Femur (tissue), 1 donor: ENCODE measurements around the gene TYR.
"Not testable (repeated sequence)": the region's sequence is repeated elsewhere in the genome, so short reads cannot be mapped to it uniquely, and the experiment has no call there.

Source experiments
- DNase-seq: peaks from one replicate; pipeline ENCODE4 v3.0.0-alpha.2; 2017

The TYR gene

GRCh38 chr11:89177691-89178231 is at the start of gene TYR:
Gene TYR (plus strand): TSS chr11:89177875. CDS start chr11:89177954, 79 bp downstream.
- no peak for DNase-seq

DNA sequence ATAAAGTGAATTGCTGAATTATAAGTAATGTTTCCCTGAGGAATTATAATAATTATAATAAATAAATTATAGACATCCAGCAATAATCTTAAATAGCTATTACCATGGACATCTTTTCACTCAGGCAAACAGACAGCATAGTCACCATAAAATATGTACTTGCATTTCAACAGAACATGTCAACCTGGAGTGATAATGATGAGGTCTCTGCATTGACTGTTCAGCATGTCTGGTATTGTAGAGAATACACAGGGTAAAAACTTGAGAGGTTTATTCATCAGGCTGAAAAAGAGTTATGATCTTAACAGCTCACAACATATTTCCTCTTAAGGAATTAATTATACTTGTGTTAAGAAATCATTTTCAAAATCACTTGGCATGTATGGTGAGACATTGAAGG is 41.1 kb upstream of the TYR start:
- no peak for DNase-seq

DNA sequence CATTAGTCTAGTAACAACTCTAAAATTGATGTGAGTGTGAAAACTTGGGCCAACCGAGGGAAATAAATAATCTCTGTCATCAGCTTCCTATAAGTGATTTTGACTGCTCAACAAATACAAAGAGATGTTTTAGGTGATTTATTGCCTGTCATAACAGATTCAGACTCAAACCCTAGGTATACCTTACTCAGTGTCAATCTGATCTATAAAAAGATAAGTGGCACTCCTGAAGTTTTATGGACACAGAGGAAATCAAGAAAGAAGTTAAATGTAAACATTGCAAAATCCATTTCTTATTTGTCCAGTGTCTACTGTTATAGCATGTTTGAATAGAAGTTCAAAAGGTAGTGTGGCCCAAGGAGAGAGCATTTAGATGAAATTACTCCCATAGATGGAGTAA is 30.4 kb upstream of the TYR start:
- DNase-seq = no peak

GRCh38 chr11:89159974-89160373 is 17.7 kb upstream of the TYR start:
- no peak for DNase-seq

- DNase-seq = no peak
Measured at GRCh38 chr11:89161949-89162348, 15.7 kb upstream of the TYR start.

DNA sequence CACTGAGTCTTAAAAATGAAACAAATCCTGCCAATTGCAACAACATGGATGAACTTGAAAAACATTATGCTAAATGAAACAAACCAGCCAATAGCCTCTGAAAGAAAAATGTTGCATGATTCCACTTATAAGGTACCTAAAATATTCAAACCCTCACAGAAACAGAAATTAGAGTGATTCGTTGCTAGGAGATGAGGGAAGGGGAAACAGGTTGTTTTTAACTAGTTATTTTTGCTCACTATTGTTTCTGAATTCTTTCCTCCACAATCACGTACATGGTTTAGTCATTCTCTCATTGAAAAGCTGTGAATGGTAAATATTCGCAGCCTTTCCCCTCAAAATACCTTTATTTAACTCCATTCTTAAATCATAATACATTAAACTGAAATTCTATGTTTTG is 14.0 kb upstream of the TYR start:
- no peak for DNase-seq

DNA sequence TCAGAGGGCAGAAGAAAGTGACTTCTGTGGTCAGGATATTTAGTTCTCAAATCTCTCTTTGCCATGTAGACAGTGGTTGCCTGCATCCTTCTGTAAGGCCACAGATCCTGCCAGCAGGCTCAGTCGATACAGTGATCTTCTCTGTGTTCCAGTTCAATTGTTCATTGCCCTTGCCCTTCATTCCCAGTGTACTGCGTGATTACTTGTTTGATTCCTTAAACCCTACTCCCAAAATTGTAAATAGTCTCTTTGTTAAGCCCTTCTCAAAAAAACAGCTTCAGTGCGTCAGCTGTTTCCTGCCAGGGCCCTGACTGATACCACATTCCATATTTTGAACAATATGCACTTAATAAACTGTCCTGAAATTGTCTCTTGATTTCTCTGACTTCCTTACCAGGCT is 9.3 kb upstream of the TYR start:
- no peak for DNase-seq

GRCh38 chr11:89175796-89176195 is 1.9 kb upstream of the TYR start:
- no peak for DNase-seq

- no peak for DNase-seq
Measured at GRCh38 chr11:89176938-89177337, 737 bp upstream of the TYR start.

DNA sequence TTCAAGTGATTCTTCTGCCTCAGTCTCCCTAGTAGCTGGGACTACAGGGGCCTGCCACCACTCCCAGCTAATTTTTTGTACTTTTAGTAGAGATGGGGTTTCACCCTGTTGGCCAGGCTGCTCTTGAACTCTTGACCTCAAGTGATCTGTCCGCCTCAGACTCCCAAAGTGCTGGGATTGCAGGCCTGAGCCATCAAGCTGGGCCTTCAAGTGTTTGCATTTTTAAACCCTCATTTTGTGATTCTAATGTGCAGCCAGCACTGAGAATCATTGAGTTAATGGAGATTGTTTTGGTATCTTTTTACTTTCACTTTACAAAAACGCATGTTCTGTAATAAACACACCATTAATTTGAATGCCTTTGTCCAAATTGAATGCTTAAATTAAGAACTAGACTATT is 3.4 kb downstream of the TYR start:
- no peak for DNase-seq

- DNase-seq = no peak
Measured at GRCh38 chr11:89182773-89183518, 5.3 kb downstream of the TYR start.

GRCh38 chr11:89184021-89184420 is 6.3 kb downstream of the TYR start:
- DNase-seq = no peak

- no peak for DNase-seq
Measured at GRCh38 chr11:89189776-89190175, 12.1 kb downstream of the TYR start.

GRCh38 chr11:89201138-89201537 is 23.5 kb downstream of the TYR start:
- DNase-seq = no peak

- no peak for DNase-seq
Measured at GRCh38 chr11:89203814-89204213, 26.1 kb downstream of the TYR start.

DNA sequence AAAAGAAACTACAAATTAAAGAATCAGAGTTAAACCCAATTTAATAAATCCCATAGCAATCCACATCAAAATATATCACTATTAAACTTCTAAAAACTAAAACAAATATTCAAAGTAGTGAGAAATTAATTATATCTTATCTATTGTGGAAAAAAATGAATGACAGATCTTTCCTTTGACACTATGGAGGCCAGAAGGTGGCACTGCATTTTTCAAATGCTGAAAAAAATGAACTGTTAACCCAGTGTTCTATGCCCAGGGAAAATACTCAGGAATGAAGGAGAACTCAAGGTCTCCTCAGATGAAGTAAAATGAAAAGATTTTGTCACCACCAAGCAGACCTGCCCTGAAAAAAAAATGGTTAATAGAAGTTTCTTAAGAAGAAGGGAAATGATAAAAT is 27.7 kb downstream of the TYR start:
- DNase-seq = no peak

GRCh38 chr11:89220684-89221339 is 43.1 kb downstream of the TYR start:
- DNase-seq = no peak

- no peak for DNase-seq
Measured at GRCh38 chr11:89235083-89235482, 57.4 kb downstream of the TYR start.

GRCh38 chr11:89235976-89236375 is 58.3 kb downstream of the TYR start:
- DNase-seq = no peak

DNA sequence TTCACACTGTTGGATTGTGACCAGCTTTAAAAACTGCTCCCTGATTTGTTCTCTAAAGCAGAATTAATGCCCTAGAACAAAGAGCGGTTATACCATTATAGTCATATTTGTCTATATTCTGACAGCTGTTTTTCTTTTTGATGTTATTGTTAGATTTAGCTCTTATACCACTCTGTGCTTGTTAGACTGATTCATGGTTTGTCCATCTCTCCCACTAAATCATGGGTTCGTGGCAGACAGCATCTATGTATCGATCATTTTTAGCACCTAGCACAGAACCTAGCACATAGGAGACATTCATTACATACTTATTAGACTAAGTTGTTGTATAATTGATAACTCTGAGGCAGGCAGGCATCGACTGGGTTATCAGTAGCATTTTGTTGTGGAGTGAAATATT is 69.3 kb downstream of the TYR start:
- DNase-seq = not testable (repeated sequence)

DNA sequence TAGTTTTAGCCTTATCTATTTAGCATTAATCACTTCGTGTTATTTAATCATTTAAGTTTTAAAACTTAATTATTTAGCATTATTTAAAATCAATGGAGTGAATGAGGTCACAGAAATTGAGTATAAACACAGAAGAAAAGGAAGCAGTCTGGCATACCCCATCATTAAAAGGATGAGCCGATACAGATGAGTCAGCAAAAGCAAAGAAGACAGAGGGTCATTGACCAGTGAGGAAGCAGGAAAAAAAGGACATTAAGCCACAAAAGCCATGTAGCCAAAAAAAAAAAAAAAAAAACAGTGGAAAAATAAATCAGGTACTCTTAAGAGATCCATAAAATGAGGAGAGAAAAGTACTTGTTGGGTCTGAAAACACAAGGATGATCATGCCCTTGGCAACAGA is 71.5 kb downstream of the TYR start:
- no peak for DNase-seq

DNA sequence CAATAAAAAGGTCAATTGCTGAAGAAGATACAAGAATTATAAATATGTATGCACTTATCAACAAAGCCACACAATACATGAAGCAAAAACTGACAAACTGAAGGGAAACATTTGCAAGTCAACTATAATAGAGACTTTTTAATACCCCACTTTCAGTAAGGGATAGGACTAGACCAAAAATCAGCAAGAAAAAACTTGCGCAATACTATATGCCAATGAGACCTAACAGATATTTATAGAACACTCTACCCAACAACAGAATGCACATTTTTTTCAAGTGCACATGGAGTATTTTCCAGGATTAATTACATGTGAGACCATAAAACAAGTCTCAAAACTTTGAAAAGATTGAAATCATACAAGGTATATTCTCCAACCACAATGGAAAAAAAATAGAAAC is 83.8 kb downstream of the TYR start:
- DNase-seq = not testable (repeated sequence)

- no peak for DNase-seq
Measured at GRCh38 chr11:89267660-89268302, 90.1 kb downstream of the TYR start.

GRCh38 chr11:89272540-89273088 is 94.9 kb downstream of the TYR start:
- DNase-seq = not testable (repeated sequence)
